GM21825 (cell line): Measurements from ENCODE around the gene NOXA1.
"Not testable (repeated sequence)": the region's sequence is repeated elsewhere in the genome, so short reads cannot be mapped to it uniquely, and the experiment has no call there.

Source experiments
- ATAC-seq: cut with Tn5 transposase; IDR thresholded peaks from one replicate; pipeline ENCODE4 v1.9.1; 2021; ENCODE audit warnings: mild to moderate bottlenecking, moderate library complexity; ENCODE audit not compliant: unreplicated experiment

NOXA1 gene

DNA sequence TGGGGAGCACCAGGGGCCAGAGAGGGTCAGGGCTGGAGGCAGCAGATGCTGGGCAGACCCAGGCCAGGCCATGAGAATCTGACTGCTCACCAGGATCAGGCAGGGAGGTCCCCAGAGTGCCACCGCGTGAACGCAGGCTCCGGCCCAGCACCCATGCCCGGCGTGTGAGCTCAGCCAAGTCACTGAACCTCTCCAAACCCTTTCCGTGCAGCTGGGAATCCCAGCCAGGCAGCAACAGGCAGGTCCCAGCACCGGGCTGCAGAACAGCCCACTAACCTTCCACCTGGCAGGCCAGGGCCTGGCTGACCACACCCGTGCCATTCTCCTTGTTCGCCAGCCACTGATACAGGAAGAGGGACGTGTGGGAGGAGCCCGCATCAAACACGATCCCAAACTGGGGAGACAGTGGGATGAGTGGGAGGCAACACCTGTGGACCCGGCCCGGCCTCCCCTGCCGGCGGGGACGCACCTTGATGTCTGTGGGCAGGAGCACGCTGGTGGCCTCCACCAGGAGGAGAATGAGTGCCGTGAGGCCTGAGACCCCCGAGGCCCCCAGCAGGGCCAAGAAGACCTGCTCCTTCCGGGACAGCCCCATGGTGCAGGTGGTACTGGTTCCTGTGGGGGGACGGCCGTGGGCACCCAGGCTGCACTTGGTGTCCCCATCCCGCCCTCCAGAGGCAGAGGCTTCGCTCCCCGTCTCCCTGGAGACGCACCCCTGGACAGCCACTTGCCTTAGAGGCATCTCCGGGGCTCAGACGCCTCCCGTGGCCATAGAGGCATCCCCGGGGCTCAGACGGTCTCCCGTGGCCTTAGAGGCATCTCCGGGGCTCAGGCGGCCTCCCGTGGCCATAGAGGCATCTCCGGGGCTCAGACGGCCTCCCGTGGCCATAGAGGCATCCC, 14.7 kb downstream of the NOXA1 start:
- no peak for ATAC-seq

DNA sequence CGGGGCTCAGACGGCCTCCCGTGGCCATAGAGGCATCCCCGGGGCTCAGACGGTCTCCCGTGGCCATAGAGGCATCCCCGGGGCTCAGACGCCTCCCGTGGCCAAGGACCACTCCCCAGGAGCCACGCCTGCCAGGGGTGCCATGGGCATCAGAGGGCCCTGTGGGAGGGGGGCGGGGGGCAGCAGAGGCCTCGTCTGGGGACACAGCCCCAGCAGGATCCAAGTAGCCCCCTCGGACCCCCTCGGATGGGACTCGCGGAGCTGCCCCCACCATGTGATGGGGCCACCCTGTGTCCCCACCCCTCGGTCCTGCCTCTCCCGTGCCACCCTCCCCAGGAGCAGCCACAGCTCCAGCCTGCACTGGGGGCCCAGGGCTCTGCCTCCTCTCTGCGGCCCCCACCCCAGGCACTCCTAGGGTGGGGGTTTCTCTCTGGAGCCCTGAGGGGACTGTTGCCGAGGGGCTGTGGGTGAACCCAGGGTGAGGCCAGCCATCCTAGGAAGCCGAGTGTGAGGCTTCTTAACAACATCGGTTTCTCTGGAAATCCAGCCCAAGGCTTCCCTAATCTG, 15.5 kb downstream of the NOXA1 start:
- ATAC-seq = no peak

DNA sequence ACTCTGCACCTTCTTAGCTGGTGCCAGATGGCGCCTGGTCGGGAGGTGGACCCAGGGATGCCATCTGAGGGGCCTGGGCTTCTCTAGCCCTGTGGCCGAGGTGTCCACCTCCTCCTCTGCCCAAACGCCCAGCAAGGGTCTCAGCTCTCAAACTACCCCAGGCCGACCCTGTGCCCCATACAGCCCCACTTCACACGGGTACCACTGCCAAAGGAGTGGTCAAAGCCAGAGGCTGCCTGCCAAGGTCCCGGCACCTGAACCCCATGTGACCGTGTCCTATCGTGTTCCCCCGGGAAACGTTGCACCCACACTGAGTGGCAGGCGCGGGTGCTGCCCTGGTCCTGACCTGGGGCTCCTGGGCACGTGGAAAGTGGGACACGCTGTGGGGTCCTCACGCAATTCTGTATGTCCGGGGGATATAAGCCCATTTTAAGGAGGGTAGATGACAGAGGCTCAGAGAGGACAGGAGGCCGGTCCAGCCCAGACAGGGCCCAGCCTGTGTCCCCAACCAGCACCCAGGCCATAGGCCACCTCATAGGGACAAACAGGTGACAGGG, 16.0 kb downstream of the NOXA1 start:
- ATAC-seq = no peak

DNA sequence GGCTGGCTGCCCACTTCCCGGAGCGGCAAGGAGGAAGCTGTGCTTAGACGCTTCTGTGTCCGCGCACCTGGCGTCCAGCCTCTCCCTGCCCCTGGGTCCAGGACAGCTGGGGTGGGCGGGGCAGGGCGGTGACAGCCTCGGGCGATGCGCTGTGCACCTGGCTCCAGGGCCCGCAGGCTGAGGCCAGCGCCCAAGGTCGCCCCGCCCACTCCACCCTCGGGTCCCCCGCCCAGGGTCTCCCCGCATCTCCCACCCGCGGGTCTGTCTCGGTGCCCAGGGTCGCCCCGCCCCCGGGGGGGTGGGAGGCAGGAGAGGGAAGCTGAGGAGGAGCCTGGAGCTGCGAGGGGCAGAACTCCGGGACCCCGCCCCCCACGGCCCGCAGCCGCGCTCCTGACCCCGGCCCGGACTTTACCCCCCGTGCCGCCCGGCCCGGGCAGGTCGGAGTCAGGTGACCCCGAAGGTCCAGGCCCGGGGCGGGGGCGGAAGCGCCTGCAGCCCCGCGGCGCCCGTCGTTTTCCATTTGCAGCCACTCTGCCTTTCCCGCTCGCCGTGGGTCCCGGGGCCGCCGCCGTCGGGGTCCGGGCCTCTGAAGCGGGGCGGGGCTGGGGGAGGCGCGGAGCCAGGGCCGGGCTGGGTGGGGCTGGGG, 18.2 kb downstream of the NOXA1 start, which contains the start of gene ENTPD8:
Gene ENTPD8, minus strand, starts transcription at position 69 of the 646 bp plus-strand sequence. CDS start 3,072 bp downstream, outside the sequence.
- ATAC-seq = no peak

DNA sequence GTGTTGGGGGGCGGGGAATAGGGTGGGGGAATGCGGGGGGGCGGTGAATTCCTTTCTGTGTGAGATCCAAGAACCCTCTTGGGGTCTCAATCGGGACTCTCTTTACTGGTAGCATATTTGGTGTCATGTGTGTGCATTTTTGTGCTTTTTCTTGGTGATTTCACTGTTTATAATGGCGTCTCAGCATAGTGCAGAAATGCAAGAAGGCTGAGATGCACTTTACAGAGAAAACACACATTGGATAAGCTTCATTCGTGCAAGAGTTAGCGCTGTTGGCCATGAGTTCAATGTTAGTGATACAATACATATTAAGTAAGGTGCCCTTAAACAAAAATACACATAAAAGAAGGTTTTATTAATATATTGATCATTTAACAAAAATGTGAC, 18.7 kb downstream of the NOXA1 start:
- ATAC-seq = no peak

DNA sequence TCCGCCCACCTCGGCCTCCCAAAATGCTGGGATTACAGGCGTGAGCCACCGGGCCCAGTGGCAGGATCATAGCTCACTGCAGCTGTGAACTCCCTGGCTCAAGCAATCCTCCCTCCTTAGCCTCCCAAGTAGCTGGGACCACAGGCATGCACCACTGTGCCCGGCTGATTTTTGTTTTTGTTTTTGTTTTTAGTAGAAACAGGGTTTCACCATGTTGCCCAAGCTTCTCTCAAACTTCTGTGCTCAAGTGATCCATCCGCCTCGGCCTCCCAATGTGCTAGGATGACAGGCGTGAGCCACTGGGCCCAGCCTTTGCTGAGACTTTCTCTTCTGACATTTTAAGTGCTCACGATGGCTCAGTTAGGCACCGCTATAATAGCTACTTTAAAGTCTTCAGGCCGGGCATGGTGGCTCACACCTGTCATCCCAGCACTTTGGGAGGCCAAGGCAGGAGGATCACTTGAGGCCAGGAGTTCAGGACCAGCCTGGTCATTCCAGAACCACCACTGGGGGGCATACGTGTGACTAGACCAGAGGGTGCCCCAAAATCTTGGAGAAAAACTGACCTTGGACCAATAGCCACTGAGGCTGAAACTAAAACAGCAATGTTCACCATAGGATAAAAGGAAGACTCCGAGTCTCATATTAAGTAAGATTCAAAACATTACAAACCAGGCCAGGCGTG, 21.1 kb downstream of the NOXA1 start:
- ATAC-seq = no peak

DNA sequence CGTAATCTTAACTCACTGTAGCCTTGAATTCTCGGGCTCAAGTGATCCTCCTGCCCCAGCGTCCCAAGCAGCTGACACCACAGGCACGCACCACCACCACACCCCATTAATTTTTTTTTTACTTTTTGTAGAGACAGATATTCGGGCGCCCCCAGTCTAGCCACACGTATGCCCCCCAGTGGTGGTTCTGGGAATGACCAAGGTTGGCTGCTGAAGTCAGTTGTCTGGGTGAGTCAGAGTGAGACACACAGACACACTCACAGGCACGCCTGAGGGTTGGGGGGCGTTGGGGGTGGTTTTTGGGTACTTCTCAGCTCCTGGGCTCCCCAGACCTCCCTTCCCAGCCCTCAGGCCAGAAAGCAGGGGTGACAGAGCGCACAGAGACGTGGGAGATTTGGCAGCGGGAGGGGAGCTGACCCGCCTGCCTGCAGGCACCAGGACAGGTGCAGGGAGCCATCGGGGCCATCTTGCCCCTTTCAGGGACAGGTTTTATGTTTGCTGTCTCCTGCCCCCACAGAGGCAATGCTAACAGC, 22.1 kb downstream of the NOXA1 start:
- ATAC-seq = peak; percentile 61

DNA sequence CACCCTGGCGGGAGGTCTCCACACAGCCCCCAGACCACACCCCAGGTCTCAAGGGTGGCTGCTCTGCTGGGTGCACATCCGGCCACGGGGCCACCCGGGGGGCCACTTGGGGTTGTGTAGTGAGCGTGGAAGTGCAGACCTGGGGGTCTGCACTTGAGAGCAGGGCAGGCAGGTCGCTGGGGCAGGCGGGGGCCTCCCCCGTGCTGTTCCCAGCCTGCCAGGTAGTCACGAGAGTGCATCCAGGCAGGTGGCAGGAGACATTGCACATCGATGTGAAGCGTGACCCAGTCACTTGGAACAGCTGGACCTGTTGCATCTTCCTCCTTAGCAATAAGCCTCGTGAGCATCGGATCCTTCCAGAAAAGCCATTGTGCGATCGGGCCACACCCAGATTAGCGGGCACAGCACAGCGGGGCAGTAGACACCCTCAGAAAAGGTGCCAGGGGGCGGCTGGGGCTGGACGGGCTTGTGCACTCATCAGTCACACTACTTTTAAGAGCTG, 22.8 kb downstream of the NOXA1 start:
- ATAC-seq = no peak

DNA sequence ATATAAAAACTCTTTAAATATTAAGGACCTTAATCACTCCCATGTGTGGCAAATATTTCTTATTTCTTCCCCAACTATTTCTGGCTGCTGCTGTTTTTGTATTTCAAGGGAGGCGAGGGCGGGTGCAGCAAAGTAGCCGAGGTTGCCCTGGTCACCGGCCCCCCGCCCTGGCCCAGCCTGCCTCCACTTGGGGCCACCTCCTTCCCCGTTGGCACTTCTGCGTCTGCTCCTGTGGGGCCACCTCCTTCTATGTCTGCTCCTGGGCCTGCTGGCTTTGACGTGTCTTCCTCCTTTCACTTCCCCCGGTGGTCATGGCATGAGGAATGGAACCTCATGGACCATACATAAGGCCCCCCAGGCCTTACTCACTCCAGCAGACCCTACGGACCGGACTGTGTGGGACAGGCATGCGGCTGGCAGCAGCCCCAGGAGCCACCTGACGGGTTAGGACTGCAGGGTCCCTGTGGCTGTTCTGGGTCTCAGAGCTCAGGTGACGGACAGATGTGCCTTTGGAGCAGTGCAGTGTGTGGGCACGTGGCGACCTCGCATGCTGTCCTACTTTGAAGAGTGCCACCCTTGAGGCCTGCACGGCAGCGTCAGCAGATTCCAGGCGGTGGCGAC, 23.8 kb downstream of the NOXA1 start:
- no peak for ATAC-seq

DNA sequence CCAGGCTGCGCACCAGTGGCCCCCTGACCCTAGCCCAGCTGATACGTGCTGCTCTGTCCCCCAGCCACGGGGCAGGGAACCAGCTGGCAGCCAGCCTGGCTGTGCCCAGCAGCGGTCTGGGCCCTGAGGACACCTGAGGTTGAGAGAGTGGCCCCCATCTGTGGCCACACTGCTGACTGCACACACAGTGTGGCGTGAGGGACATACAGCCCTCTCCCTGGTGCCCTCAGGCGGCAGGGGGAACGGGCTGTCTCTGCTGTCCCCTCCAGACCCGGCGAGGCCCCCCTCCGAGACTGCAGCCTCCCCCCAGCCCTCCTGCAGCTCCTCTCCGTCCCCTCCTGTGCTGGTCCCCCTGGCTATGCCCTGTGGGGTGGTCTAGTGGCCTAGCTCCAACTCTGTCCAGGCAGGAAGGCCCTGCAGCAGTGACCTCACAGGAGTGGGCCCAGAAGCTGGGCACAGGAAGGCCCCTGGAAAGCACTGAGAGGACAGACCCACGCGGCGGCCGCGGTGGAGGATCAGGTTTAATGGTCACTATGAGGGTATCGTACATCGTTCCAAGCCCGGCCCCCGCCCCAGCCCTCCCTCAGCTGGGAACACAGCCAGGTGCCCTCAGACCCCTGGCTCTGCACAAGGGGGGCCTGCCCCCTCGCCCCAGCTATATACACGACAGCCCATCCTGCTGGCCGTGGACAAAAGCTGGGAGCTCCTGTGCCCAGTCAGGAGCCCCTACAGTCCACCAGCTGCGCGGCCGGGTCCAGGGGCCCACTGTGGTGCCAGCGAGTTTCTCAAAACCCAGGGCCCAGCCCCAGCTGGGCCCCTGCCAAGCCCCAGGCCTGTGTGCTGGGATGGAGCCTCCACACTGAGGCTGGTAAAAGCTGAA, 24.8 kb downstream of the NOXA1 start:
- no peak for ATAC-seq

DNA sequence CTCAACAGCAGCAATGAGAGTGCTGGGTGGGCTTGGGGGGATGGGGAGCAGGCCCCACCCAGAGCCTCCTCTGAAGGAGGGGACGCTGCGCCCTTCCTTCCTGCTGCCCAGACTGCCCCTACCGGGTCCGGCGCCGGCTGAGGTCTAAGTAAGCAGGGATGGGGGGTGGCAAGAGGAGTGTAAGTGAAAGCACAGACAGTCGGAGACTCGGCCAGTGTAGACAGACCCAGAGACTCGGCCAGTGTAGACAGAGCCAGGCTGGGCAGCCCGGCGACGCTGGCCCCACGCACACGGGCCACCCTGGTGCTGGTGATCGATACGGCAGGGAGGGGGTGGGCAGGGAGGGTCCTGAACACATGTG, 25.4 kb downstream of the NOXA1 start:
- ATAC-seq = no peak

DNA sequence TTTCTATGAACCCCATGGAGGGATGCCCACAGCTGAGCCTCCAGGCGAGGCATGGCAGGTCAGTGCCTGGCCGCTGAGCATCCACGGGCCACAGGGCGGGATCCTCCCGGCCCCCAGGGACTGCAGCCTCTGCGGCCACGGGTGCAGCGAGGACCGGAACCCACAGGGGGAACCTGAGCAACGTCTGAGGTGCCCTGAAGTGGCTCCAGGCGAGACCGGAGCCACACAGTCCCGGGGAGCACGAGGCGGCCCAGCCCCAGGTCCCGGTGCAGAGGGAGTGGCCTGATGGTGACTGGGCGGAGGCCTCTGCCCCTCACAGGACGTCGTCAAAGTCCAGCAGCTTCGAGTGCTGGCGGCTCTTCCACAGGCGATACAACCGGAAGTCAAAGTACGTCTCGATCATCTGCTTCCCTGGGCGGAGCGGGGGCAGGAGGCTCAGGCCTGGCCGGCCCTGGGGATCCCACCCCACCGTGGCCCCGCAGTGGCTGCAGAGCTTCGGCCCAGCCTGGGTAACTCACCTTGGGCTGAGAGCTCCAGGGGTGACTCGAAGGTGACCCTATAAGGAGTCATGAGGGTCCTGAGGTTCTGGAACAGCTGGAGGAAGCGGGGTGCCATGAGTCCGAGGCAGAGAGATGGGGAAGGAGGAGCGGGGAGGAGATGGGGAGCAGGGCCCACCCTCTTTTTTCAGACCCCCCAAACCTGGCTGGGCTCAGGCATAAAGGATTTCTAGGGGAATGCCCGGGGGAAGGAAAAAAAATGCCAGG, 26.1 kb downstream of the NOXA1 start:
- ATAC-seq = no peak

DNA sequence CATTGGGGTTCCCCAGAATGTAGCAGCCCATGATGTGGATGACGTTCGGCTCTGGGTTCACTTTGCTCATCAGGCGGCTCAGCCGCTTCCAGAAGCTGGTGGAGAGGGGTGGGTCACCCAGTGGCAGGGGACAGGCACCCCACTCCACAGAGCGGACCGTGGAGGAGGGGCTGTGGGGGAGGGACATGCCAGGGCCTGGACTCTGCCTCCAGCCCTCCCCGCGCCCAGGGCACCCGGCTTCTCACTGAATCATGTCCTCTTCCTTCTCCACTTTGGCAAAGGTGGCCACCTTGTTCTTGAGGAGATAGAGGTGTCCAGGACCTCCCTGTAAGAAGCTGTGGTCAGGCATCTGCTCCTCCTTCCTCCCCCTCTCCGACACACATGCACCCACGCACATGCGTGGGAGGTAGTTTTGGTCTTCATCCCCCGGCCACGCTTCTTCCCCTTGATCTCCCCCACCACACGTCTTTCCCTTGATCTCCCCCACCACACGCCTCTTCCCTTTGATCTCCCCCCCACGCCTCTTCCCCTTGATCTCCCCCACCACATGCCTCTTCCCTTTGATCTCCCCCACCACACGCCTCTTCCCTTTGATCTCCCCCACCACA, 26.8 kb downstream of the NOXA1 start:
- ATAC-seq = no peak

DNA sequence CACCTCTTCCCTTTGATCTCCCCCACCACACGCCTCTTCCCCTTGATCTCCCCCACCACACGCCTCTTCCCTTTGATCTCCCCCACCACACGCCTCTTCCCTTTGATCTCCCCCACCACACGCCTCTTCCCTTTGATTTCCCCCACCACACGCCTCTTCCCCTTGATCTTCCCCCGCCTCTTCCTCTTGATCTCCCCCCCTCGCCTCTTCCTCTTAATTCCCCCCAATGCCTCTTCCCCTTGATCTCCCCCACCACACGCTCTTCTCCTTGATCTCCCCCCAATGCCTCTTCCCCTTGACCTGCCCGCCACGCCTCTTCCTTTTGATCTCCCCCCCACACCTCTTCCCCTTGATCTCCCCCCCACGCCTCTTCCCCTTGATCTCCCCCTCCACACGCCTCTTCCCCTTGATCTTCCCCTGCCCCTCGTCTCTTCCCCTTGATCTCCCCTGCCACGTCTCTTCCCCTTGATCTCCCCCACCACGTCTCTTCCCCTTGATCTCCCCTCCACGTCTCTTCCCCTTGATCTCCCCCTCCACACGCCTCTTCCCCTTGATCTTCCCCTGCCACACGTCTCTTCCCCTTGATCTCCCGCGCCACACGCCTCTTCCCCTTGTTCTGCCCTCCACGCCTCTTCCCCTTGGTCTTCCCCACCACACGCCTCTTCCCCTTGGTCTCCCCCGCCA, 27.5 kb downstream of the NOXA1 start:
- ATAC-seq = not testable (repeated sequence)

DNA sequence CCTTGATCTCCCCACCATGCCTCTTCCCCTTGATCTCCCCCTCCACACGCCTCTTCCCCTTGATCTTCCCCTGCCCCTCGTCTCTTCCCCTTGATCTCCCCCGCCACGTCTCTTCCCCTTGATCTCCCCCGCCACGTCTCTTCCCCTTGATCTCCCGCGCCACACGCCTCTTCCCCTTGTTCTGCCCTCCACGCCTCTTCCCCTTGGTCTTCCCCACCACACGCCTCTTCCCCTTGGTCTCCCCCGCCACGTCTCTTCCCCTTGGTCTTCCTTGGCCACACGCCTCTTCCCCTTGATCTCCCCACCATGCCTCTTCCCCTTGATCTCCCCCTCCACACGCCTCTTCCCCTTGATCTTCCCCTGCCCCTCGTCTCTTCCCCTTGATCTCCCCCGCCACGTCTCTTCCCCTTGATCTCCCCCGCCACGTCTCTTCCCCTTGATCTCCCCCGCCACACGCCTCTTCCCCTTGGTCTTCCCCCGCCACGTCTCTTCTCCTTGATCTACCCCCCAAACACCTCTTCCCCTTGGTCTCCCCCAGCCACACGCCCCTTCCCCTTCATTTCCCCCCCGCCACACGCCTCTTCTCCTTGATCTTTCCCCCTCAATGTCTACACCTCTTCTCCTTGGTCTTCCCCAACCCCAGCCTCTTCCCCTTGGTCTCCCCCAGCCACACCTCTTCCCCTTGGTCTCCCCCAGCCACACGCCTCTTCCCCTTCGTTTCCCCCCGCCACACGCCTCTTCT, 28.2 kb downstream of the NOXA1 start:
- ATAC-seq = not testable (repeated sequence)

DNA sequence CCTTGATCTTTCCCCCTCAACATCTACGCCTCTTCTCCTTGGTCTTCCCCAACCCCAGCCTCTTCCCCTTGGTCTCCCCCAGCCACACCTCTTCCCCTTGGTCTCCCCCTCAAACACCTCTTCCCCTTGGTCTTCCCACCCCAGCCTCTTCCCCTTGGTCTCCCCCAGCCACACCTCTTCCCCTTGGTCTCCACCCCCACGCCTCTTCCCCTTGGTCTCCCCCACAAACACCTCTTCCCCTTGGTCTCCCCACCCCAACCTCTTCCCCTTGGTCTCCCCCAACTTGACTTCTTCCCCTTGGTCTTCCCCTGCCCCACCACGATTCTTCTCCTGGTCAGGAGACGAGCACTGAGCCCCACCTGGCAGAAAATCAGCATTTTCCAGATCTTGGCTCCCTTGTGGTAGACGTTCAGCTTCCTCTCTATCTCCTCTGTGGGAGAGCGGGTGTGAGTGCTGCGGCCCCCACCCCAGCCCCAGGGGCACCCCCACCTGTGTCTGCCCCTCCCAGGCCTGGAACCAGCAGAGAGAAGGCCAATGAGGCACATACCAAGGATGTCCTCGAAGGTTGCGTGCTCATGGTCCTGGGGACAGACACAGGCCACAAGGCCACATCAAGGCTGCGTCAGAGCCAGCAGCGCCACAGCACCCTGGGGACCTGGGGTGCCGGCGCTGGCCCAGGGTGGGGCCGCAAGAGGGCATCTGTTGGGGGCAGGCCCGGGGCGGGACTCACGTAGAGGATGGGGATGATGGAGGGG, 29.0 kb downstream of the NOXA1 start:
- no peak for ATAC-seq
